DND-41 (cell line): ENCODE measurements around the gene SLC25A21.

Source experiments
- EZH2 ChIP-seq: IDR thresholded peaks from 3 replicates; pipeline ENCODE4 v1.6.1; 2012; ENCODE audit warnings: borderline replicate concordance, low read depth, mild to moderate bottlenecking, moderate library complexity, low read length, inconsistent platforms; ENCODE audit not compliant: severe bottlenecking
- TF ChIP-seq, protein P1 (sequence below): IDR thresholded peaks from 2 replicates; pipeline ENCODE4 v1.5.1; 2012; ENCODE audit warnings: borderline replicate concordance, low read length, moderate library complexity, mild to moderate bottlenecking; ENCODE audit not compliant: poor library complexity, severe bottlenecking; ENCODE audit errors: extremely low read depth

DNA sequence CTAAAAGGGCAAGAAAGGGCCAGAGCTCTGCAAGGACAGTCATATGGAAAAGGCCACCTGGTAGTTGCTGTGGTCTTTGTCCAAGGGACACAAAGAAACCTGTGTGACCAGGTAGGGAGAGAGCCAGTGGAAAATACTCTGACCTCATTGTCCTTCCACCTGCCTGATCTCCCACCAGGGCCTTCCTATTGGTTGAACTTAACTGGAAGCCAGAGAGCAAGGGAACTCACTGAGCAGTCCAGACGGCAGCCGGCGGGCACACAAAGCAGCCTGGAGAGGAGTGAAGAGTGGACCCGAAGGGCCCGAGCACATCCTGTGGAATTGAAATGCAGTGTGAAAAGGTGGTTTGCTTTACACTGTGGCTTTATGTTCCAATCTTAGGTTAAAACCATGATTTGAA, 120.7 kb downstream of the SLC25A21 start:
- TF ChIP-seq, protein P1, sequence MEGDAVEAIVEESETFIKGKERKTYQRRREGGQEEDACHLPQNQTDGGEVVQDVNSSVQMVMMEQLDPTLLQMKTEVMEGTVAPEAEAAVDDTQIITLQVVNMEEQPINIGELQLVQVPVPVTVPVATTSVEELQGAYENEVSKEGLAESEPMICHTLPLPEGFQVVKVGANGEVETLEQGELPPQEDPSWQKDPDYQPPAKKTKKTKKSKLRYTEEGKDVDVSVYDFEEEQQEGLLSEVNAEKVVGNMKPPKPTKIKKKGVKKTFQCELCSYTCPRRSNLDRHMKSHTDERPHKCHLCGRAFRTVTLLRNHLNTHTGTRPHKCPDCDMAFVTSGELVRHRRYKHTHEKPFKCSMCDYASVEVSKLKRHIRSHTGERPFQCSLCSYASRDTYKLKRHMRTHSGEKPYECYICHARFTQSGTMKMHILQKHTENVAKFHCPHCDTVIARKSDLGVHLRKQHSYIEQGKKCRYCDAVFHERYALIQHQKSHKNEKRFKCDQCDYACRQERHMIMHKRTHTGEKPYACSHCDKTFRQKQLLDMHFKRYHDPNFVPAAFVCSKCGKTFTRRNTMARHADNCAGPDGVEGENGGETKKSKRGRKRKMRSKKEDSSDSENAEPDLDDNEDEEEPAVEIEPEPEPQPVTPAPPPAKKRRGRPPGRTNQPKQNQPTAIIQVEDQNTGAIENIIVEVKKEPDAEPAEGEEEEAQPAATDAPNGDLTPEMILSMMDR = no peak
- TF ChIP-seq EZH2 = no peak
